Inflammatory macrophage treated with lipopolysaccharide for 4 hours (primary cell): ENCODE data around the gene ATP1A2.
A peak's percentile ranks its signal among the peaks of the same experiment; 100 is the strongest.
"Not testable (repeated sequence)": the region's sequence is repeated elsewhere in the genome, so short reads cannot be mapped to it uniquely, and the experiment has no call there.

ENCODE experiments used
- DNase-seq: peaks from one replicate; pipeline ENCODE4 v3.0.0-alpha.2; 2020

Gene ATP1A2

DNA sequence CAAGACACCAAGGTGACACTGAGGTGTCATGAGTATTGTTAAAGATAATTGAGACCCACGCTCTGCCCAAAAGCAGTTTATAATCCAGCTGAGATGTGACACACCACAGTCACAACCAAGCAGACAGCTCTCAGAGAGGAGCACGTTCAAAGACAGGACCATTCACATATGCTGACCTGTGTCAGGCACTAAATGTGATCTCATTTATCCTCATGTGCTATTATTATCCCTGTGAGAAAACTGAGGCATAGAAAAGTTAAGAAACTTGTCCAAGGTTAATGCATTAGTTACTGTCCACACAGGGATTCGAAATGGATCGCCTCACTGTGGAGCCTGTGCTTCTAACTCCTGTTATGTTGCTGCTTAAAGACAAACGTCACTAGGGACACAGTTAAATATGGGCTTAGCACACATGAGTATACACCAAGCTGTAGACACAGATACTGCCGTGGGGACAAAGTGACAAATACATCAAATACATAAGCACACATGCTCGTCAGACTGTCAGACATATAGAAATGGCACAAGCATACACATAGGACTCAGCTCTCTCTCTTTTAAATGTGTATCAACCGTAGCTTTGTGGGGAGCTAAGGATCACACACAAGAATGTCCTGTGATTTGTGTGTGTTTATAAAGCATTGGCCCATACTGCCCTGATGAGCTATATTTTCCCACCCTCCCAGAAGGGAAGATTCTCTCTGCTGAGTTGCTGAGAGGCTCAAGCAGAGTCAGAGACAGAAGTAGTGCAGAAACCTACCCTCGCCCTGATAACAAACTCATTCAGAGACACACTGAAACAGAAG, 13.6 kb upstream of the ATP1A2 start:
- no peak for DNase-seq

DNA sequence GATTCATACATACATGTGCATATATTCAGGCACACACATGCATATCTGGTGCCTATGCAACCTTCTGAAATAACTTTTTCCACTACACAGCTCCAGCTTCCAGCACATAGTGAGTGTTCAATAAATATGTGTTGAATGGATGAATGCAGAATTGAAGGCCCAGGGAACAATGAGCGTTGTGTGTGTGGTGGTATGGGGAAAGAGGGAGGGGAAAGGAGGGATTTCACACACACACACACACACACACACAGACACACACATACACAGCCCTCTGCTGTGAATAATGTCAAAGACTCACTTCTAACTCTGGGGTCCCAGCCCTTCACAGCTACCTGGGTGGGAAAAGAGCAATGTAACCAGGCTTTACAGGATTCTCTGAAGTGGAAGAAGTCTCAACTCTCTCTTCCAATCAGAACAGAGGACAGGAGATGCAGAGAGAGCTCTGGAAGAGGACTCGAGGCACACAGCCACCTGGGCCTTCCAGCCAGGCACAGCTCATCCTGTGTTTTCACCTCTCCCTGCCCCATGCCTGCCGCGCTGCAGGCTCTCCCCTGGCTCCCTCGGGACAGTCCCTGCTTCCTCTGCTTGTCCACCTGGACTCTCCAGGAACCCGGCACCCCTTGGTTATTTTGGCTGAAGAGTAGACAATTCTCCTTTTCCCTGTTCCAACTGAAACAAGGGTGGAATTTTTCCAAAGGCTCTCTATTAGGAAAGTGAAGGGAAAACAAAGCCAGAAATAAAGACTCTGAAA, 11.7 kb upstream of the ATP1A2 start:
- DNase-seq, result no peak

DNA sequence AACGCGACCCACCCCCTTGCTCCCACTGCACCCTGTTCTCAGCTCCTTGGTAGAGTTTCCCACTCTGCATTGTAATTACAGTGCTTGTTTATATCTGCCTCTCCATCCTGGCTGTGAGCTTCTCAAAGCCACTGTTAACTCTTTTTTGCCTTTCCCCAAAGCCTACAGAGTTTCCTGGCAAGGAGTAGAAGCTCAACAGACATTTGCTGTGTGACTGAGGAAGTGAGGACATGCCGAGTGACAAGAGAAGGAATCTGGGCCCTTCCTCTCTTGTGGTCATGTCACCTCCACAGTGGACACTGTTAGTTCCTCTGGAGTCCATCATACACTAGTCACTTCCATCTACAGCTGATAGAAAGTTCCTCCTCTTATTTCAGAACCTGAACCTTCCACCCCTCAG, 11.1 kb upstream of the ATP1A2 start:
- peak; percentile 78 for DNase-seq

DNA sequence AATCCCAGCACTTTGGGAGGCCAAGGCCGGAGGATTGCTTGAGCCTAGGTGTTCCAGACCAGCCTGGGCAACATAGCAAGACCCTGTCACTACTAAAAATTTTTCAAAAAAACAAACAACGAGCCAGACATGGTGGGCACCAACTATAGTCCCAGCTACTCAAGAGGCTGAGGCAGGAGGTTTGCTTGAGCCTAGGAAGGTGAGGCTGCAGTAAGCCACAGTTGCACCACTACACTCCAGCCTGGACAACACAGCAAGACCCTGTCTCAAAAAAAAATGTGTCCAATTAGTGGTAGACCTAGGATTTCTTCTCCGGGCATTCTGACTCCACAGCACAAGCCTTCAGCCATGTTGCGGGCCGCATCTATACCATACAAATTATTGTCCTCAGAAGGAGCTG, 10.4 kb upstream of the ATP1A2 start:
- DNase-seq, result no peak

DNA sequence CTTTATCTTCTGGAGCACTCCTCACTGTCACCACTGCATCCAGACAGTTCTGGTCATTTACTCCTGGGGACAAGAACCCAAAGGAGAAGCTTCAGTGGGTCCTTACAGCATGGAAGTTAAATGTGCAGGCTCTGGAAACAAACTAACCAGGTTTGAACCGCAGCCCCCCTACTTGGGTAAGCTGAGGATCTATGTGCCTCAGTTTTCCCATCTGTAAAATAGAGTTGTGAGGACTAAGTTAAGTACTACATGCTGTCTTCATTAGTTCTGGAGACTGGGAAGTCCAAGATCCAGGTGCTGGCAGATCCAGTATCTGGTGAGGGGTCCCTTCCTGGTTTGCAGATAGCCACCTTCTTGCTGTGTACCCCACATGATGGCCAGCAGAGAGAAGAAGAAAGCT, 8.0 kb upstream of the ATP1A2 start:
- DNase-seq, result no peak

DNA sequence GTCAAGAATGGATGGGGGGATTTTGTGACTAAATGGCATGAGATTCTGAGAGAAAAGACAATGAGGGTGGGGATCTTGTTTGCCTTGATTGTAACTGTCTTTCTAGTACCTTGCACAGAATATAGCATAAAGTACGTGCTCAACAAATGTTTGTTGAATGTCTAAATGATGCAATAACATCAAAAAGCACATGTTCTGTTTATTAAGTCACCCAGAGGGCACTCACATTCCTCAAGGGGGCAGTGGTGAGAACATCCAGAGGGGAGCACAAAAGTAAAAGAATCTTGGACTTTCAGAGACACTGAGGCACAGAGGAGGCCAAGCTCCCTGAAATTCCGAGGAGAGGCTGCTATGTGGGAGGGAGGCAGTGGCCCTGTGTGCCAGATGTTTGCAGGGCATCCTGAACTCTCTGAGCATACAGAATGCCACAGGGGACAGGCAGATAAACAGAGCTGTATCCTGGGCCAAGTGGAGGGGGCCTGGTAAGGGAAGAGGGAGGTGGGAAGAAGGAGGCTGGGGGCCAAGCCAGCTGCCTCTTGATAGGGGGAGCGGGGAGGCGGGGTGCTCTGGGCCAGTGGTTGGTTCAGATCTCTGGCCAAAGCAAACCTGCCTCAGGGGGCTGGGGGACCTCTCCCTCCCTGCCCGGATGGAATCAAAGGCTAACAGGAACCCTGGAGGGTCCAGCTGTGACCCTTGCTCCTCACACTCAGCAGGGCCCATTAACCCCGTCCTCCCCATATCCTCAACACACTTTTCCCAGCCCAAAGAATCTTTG, 6.5 kb upstream of the ATP1A2 start:
- DNase-seq, result peak; percentile 83

DNA sequence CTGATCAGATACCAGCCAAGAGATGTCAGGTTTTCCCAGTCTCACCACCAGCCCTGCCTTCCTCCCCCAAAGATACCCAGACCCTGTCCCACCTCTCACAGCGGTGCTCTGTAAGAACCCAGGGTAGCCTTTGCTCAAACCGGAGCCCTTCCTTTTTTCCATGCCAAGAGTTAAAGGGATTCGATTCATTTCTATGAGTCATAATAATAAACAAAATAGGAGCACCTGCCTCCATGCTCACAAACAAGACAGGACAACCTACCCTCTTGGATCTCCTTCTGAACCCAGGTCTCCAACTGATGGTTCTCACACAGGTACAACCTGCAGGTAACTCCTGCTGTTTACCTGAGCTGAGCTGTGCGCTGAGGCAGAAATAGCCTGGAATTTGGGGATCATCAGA, 5.9 kb upstream of the ATP1A2 start:
- no peak for DNase-seq

DNA sequence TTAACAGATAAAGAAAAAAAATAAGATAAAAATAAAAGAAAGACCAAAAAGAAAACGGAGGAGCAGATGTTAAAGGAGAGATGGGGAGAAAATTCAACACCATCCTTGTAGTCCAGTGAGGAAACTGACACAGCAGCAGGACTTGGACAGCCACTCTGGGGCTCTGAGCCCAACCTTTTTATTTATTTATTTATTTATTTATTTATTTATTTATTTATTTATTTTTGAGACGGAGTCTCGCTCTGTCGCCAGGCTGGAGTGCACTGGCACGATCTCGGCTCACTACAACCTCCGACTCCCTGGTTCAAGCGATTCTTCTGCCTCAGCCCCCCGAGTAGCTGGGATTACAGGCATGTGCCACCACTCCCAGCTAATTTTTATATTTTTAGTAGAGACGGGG, 4.1 kb upstream of the ATP1A2 start:
- not testable (repeated sequence) for DNase-seq

DNA sequence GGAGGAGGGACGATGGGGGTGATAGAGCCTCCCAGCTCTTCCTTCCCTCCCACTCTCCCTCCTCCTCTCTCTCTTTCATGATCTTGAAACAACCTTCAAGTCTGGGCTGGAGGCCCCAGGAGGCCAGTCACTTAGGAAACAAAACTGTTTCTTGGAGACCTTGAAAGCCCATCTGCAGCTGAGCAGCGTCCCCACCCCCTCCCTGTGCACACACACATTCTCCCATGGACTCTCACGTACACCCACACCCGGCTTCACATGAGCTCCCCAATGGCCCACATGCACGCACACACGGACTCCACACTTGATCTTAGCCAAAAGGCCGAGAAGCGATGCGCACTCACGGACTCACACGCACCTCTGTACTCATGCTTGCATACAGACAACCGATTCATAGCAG, 3.2 kb upstream of the ATP1A2 start:
- DNase-seq, result no peak

DNA sequence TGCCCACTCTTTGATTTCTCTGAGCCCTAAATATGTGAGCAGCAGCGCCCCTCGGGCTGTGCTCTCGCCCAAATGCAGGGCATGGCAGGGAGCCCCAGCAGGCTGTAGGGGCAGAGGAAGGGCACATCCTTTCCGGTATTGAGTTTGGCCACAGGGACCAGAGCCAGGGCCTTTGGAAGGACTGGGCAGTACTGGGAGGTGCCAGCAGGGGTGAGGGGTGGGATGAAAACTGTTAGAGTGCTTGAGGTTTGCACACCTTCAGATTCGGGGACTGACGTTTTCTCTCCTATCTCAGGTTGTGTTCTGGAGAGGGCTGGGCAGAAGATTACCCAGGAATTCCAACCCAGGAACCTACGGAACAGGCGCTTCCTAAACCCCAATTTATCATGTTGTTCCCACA, 2.2 kb upstream of the ATP1A2 start:
- DNase-seq, result no peak

DNA sequence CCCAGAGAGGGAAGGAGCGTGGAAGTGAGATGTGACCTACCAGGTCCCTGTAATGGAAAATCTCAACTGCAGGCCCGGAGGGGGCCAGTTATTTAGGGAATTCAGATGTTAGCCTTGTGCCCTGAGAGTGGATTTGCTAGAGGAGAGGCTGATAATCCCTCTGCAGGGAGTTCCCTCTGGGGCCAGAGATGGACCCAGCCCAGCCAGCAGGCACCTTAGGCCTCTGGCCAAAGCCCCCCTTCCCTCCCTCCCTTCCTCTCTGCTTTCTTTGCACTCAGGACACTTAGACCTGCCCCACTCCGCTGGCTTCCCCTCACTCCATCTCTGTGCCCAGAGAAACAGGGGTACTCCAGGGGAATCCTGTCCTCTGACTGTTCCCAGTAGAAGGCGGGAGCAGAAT, 1.5 kb upstream of the ATP1A2 start:
- DNase-seq, result no peak

DNA sequence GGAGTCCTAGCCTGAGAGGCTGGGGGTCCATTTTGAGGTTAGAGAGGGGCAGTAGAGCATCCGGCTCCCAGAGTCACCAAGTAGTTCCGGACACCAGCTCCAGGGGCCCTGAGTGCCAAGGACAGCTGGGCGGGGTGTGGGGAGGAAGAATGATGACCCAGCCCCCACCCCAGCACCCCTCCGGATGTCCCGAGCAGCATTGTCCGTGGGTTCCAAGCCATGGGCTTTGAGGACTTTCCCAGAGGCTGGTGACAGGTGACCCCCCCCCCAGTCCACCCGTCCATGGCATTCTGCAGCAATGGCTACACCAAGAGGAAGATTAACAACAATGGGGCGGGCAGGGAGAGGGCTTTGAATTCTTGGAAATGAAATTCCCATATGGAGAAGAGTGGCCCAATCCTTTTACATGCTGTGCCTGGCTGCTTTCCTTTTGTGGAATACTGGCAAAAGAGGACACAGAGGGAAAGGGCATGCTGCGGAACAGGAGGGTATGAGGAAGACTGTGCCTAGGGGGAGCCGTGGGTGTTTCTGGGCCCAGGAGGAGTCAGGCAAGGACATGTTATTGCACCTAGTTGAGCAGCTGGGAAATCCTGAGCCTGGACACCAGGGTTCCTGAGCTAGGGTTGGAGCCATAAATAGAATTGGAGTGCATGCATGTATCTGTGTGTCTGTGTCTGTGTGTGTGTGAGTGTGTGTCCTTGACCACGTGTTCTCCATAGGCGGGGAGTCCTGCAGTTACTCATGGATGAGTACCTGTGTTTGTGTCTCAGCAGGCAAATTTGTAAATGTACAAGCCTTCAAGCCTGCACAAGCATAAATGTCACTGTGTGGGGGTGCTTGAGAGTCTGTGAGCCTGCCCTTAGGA, 956 bp downstream of the ATP1A2 start:
- no peak for DNase-seq

DNA sequence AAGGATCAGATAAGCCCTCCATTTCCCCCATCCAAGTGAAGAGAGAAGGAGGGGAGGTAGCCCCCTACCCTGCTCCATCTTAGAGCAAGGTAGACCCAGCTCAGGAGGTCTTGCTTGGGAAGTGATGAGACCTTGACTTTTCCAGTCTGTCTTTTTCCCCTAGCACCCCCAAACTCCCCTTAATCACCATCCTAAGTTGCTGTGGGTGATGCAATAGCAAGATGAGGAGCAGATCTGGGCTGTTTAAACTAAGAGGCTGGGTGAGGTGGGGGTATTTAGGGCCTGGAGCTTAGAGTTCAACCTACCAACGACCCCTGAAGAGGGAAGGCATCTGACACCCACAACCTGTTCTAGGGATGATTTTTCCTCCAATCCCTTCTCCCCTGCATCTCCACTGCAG, 1.7 kb downstream of the ATP1A2 start:
- DNase-seq, result no peak

DNA sequence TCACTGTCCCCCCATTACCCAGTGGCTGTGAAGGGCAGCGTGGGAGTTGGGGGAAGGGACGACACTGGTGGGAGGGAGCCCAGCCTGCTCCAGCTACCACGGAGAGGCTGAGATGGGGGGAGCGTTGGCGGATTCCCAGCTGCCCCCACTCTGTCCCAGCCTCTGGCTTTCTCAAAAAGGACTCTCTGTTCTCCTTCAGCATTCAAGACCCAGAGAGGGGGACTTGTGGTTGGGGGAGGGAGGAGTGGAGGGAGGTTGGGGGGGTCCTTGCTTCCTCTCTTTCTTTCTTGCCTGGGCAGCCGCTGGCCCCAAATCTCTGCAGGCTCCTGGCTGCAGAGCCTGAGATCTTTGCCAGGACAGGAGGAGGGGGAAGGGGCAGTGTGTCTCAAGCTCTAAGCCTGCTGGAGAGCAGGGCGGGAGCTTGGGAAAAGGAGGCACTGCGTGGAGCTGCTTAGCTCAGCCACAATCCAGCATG, 2.2 kb downstream of the ATP1A2 start:
- DNase-seq, result no peak

DNA sequence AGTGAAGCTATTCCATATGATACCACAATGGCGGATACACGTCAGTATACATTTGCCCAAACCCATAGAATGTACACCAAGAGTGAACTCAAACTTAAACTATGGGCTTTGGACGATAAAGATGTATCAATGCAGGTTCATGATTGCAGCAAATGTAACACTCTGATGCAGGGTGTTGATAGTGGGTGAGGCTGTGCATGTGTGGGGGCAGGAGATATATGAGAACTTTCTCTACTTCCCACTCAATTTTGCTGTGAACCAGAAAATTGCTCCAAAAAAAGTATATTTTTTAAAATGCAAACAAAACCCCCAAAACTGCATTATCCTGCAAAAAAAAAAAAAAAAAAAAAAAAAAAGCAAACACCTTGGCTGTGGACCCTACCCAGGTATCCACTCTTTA, 3.4 kb downstream of the ATP1A2 start:
- no peak for DNase-seq

DNA sequence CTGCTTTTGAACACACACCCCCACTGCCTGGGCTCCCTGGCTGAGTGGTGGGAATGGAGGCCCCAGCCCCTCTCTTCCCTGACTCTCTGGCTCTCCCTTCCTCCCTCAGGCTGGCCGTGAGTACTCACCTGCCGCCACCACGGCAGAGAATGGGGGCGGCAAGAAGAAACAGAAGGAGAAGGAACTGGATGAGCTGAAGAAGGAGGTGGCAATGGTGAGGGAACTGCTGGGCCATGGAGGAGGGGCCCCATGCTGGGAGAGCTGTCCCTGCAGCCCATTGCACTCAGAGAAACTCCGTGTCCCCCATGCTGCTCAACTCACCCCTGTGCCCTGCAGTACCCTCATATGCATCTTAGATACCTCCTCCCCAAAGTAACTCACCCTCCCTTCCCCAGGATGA, 5.2 kb downstream of the ATP1A2 start:
- DNase-seq, result no peak

DNA sequence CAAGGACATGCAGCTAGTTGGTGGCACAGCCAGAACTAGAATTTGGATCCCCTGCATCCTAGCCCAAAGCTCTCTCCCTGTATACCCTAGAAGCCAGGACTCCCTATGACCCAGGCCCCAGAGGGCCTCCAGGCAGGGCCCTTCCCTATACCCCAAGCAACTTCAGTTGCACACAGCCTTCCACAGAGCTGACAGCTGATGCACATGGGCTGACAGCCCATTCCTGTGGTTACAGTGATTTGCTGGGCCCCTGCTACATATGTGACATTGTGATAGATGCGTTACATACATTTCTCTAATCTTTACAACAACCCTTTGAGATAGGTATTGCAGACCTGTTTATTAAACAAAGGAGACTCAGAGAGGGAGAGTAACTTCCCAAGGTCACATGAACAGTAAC, 5.8 kb downstream of the ATP1A2 start:
- DNase-seq, result no peak

DNA sequence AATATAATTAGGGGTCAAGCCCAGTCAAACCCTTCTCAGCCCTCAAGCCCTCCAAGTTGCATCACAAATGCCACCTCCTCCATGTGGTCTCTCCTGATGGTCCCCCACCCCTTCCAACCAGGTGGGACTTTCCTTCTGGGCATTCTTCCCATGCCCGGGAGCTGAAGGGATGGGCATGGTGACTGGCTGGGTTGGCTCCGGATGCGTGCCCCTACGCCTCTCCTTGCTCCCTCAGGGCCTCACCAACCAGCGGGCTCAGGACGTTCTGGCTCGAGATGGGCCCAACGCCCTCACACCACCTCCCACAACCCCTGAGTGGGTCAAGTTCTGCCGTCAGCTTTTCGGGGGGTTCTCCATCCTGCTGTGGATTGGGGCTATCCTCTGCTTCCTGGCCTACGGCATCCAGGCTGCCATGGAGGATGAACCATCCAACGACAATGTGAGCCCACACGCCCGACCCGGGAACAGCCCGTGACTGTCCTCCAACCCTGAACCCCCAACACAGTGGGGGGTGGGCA, 7.5 kb downstream of the ATP1A2 start:
- DNase-seq, result no peak

DNA sequence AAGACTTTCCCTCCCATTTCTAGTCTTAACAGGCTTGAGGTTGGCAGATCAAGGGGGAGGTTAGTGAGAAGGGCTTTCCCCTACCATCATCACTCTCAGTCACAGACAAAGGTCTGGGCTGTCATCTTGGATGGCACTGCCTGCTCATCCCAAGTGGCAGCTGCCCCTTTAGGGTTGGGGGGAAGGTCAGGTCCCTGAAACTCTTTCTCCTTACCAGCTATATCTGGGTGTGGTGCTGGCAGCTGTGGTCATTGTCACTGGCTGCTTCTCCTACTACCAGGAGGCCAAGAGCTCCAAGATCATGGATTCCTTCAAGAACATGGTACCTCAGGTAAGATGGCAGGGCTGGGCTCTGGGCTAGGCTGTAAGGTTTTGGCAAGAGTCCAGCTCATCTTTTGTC, 8.2 kb downstream of the ATP1A2 start:
- no peak for DNase-seq

DNA sequence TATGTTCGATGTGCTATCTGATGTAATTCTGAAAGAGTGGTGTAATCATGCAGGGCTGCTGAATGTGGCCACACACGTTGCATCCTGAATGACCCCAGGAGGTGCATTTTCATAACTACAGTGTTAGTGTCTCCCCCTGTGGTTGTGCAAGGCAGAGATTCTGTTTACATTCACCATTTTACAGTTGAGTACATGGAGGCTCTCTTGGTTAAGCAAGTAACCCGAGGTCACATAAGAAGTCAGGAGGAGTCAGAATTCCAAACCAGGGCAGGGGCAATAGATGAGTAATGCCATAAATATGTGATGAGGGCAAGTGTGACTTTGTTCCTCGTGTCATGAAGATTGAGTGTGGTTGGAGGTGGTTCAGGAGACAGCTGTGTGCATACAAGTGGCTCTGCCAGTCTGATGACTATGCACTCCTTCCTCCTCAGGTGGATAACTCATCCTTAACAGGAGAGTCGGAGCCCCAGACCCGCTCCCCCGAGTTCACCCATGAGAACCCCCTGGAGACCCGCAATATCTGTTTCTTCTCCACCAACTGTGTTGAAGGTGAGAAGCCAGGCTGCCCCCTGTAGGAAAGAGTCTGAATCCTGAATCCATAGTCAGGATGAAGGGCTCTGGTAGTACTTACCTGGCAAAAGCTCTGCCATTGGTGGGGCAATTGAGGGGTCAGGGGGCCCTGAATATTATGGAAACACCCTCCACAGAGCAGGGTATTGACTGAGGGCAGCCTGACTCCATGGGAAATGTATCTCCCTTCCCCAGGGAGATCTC, 9.3 kb downstream of the ATP1A2 start:
- peak; percentile 10 for DNase-seq

DNA sequence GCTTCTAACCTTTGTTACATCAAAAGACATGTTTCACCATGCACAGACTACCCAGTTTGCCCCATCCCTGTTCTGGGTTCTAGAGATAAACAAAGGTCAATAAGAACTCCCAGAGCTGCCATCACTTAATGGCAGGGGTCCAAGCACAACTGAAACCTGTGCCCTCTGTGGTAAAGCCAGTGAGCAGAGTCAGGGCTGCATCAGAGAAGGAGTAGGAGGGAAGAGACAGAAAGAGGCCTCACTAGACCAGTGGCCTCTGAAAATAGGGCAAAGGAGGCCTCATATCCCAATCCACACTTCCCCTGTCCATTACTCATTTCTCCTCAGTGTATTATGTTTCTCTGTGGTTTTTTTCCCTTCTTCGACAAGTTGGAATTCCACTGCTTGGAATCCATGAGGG, 10.2 kb downstream of the ATP1A2 start:
- DNase-seq, result peak; percentile 52

DNA sequence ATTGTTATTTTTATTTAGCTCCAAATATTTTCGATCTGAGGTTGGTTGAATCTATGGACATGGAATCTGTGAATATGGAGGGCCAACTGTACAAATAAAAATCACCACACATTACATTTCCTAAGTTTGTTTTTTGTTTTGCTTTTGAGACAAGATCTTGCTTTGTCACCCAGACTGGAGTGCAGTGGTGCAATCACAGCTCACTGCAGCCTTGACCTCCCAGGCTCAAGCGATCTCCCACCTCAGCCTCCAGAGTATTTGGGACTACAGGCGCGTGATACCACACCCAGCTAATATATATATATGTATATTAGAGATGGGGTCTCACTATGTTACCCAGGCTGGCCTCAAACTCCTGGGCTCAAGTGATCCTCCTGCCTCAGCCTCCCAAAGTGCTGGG, 10.8 kb downstream of the ATP1A2 start:
- DNase-seq, result not testable (repeated sequence)
